Activated T-helper 2 cell treated with anti-CD3 and anti-CD28 coated beads, Interferon-gamma antibody, Interleukin-2, Interleukin-4, amounts not matched to agents 10 μg/mL and 5 μg/mL and 100 μg/mL, durations not matched to agents 14 hours and 24 hours and 36 hours (primary cell): ENCODE data around the gene GNB2. TPM values are rescaled to one million over a fixed set of nuclear protein-coding genes. Genes with fewer than 3 reads are reported as not detected.

Experiments
- DNase-seq: peaks from one replicate; pipeline ENCODE4 v3.0.0; 2021; ENCODE audit warnings: low spot score
- H3K27ac Mint-ChIP-seq: one replicate; pipeline ENCODE4 v1.8.0; 2021; ENCODE audit warnings: mixed read lengths
- H3K27me3 Mint-ChIP-seq: one replicate; pipeline ENCODE4 v1.8.0; 2021; ENCODE audit warnings: low read depth, mixed read lengths
- H3K36me3 Mint-ChIP-seq: one replicate; pipeline ENCODE4 v1.8.0; 2021; ENCODE audit warnings: low read depth, mixed read lengths
- H3K4me1 Mint-ChIP-seq: one replicate; pipeline ENCODE4 v1.8.0; 2021; ENCODE audit warnings: low read depth, mixed read lengths
- H3K4me3 Mint-ChIP-seq: one replicate; pipeline ENCODE4 v1.8.0; 2021; ENCODE audit warnings: low read depth, mild to moderate bottlenecking, moderate library complexity, mixed read lengths
- H3K9me3 Mint-ChIP-seq: one replicate; pipeline ENCODE4 v1.8.0; 2021; ENCODE audit warnings: mixed read lengths
- intact Hi-C: fragments of 100-400 bp; cut with micrococcal nuclease; formaldehyde crosslinking; loops from one replicate; pipeline ENCODE4 v1.15.1; 2023
- total RNA-seq: library from RNA; stranded (reverse); gene quantifications from 2 replicates; pipeline ENCODE4 v1.2.3, GENCODE V29; 2022

Gene GNB2
- 221 and 224 TPM in 2 replicates for total RNA-seq

DNA sequence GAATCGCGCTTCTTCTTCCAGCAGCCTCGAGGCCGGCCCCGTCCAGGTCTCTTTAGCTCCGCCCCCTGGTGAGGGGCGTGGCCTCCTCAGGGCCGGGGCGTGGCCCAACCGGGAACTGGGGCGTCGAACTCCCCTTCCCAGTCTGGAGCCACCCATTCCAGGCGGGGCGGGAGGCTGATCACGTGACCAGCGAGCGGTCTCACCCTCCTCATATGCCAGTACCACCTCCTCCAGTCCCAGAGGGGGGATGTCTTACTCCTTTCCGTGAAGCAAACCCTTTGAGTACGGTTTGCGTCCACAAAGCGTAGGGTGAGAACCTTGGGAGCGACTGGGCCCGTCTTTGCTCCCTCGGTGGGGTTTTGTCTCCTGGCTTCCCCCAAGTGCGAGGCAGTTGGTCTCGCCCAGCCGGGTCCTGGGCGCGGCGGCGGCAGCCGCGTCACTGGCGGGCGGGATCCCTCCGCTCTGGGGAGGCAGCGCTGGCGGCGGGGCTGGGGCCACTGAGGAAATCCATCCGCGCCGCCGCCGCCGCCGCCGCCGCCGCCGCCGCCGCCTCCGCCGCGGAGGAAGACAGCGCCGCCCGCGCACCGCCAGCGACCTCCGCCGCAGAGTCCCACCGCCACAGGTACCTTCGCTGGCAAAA, at the start of gene GNB2:
TSS of gene GNB2 (plus strand) at position 439 of the 640 bp plus-strand sequence. CDS start 2,526 bp downstream, outside the sequence.
- peak within 1 kb of the TSS; percentile 95 for H3K27ac Mint-ChIP-seq
- intact Hi-C loops, result loop anchor here (1.0 to 10.0 kb wide), 9 partner anchors 17 to 244 kb away; partner anchors contain the start of genes ACTL6B, GIGYF1, MEPCE and MOSPD3
- peaks cover 6% of the 10 kb centered on the region for H3K4me1 Mint-ChIP-seq
- H3K36me3 Mint-ChIP-seq, result peaks cover 13% of the 10 kb centered on the region
- no peaks in the 10 kb centered on the region for H3K9me3 Mint-ChIP-seq
- DNase-seq, result peak; percentile 99
- H3K4me3 Mint-ChIP-seq, result peak within 1 kb of the TSS; percentile 94
- peaks cover 12% of the 10 kb centered on the region for H3K27me3 Mint-ChIP-seq

- no peaks in the 10 kb centered on the region for H3K27me3 Mint-ChIP-seq
- peaks cover 26% of the 10 kb centered on the region for H3K4me1 Mint-ChIP-seq
- peaks cover under 1% of the 10 kb centered on the region for H3K36me3 Mint-ChIP-seq
- peak; percentile 23 for DNase-seq
- intact Hi-C loops, result no loop called here
- H3K27ac Mint-ChIP-seq, result no peak overlapping the region
- H3K9me3 Mint-ChIP-seq, result no peaks in the 10 kb centered on the region
- peak overlapping the region; percentile 1 for H3K4me3 Mint-ChIP-seq
Measured at GRCh38 chr7:100623951-100624824, 49.4 kb upstream of the GNB2 start.

- intact Hi-C loops, result loop anchor here (1.0 to 2.0 kb wide), 3 partner anchors 13 to 40 kb away; partner anchors contain the start of genes FBXO24, LRCH4 and MOSPD3
- H3K9me3 Mint-ChIP-seq, result no peaks in the 10 kb centered on the region
- no peaks in the 10 kb centered on the region for H3K27me3 Mint-ChIP-seq
- no peak overlapping the region for H3K27ac Mint-ChIP-seq
- DNase-seq, result no peak
- H3K4me3 Mint-ChIP-seq, result peak overlapping the region; percentile 74
- peaks cover 3% of the 10 kb centered on the region for H3K36me3 Mint-ChIP-seq
- H3K4me1 Mint-ChIP-seq, result peaks cover 38% of the 10 kb centered on the region
Measured at GRCh38 chr7:100626055-100626454, 47.5 kb upstream of the GNB2 start.

DNA sequence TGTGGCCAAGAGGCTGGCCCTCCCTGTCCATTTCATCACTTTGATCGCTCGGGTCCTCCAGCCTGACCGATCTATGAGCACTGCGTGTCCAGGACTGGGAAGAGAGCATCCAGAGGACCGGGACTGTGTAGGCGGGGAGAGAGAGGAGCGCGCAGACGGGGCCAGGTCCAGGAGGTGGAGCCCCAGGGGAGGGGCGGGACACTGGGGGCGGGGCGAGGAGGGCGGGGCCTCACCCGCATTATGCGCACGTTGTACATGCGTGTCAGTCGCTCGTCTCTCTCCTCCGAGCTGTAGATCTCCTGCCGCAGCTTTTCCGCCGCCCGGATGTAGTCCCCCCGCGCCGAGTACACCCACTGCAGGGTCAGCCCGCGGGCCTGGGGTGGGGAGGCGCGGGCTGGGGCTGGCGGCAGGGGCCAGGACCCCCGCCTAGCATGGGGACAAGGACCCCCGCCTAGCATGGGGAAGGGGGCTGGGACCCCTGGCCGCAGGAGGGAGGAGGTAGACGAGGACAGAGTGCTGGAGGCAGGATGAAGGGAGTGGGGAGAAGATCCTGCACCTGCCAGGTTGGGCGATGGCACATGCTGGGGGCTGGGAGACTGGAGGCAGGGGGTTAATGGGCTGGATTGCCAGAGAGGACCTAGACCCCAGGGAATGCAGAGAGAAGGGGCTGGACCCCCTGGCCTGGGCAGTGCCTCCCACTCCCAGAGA, 46.9 kb upstream of the GNB2 start:
- peak; percentile 83 for DNase-seq
- Mint-ChIP-seq H3K4me1 (peaks cover 35% of the 10 kb centered on the region), H3K27me3 (no peaks in the 10 kb centered on the region), H3K9me3 (no peaks in the 10 kb centered on the region), H3K36me3 (peaks cover 3% of the 10 kb centered on the region), H3K4me3 (peak overlapping the region; percentile 74), H3K27ac (peak overlapping the region; percentile 42)
- intact Hi-C loops, result loop anchor here (1.0 to 2.0 kb wide), 3 partner anchors 14 to 40 kb away; partner anchors contain the start of genes FBXO24, LRCH4 and MOSPD3

DNA sequence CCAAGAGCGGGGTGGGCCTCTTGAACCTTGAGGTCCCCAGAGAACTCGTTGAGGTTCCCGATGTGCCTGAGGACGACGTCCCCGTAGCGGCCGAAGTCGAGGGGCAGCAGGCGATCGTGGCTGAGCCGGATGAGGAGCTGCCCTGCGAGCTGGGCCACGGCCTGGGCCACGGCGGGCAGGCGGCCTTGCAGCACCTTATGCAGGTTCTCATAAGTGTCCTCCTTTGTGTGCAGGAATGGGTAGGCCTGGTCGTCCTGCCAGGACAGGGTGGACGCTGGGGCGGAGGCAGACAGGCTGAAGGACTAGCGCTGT, 46.3 kb upstream of the GNB2 start:
- no peak for DNase-seq

GRCh38 chr7:100629117-100629716, 44.3 kb upstream of the GNB2 start:
- H3K4me3 Mint-ChIP-seq, result no peak overlapping the region
- H3K9me3 Mint-ChIP-seq, result no peaks in the 10 kb centered on the region
- peaks cover 10% of the 10 kb centered on the region for H3K36me3 Mint-ChIP-seq
- peak overlapping the region; percentile 22 for H3K27ac Mint-ChIP-seq
- DNase-seq, result no peak
- intact Hi-C loops, result no loop called here
- H3K27me3 Mint-ChIP-seq, result no peaks in the 10 kb centered on the region
- H3K4me1 Mint-ChIP-seq, result peaks cover 39% of the 10 kb centered on the region

More for the DNA sequence above, 46.3 kb upstream of the GNB2 start:
- Mint-ChIP-seq H3K36me3 (peaks cover 3% of the 10 kb centered on the region), H3K9me3 (no peaks in the 10 kb centered on the region), H3K27ac (peak overlapping the region; percentile 42), H3K27me3 (no peaks in the 10 kb centered on the region), H3K4me3 (peak overlapping the region; percentile 74), H3K4me1 (peaks cover 36% of the 10 kb centered on the region)
- intact Hi-C loops, result loop anchor here (2.0 kb wide), 1 partner anchor 14 kb away; the partner anchor contains the start of gene MOSPD3

GRCh38 chr7:100630066-100630465, 43.5 kb upstream of the GNB2 start:
- H3K4me3 Mint-ChIP-seq, result no peak overlapping the region
- H3K36me3 Mint-ChIP-seq, result peaks cover 10% of the 10 kb centered on the region
- intact Hi-C loops, result no loop called here
- H3K9me3 Mint-ChIP-seq, result no peaks in the 10 kb centered on the region
- H3K27ac Mint-ChIP-seq, result peak overlapping the region; percentile 5
- H3K27me3 Mint-ChIP-seq, result no peaks in the 10 kb centered on the region
- DNase-seq, result no peak
- peaks cover 37% of the 10 kb centered on the region for H3K4me1 Mint-ChIP-seq

- intact Hi-C loops, result loop anchor here (1.0 kb wide), 2 partner anchors 40 to 73 kb away; partner anchors contain the start of genes GNB2 and POP7
- Mint-ChIP-seq H3K36me3 (peaks cover 10% of the 10 kb centered on the region), H3K27ac (peak overlapping the region; percentile 95), H3K9me3 (no peaks in the 10 kb centered on the region), H3K27me3 (no peaks in the 10 kb centered on the region), H3K4me3 (peak overlapping the region; percentile 89), H3K4me1 (peaks cover 28% of the 10 kb centered on the region)
- peak; percentile 61 for DNase-seq
Measured at GRCh38 chr7:100632951-100633717, 40.4 kb upstream of the GNB2 start.

DNA sequence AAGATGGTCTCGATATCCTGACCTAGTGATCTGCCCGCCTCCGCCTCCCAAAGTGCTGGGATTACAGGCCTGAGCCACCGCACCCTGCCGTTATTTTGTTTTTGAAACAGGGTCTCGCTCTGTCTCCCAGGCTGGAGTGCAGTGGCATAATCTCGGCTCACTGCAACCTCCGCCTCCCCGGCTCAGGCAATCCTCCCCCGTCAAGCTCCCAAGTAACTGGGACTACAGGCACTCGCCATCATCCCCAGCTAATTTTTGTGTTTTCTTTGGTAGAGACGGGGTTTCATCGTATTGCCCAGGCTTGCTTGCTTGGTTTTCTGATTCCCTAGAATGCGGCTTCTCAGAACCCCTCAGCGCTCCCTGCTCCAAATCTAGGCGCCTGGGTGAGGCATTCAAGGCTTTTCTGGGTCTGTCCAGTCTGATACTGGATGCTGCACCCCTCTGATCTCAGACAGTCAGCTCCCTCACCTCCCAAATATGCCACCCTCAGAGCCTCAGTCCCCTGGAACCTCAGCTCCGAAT, 33.5 kb upstream of the GNB2 start:
- no peak for DNase-seq
- H3K9me3 Mint-ChIP-seq, result no peaks in the 10 kb centered on the region
- peaks cover under 1% of the 10 kb centered on the region for H3K27me3 Mint-ChIP-seq
- no peak overlapping the region for H3K27ac Mint-ChIP-seq
- H3K4me1 Mint-ChIP-seq, result peaks cover 1% of the 10 kb centered on the region
- intact Hi-C loops, result no loop called here
- H3K4me3 Mint-ChIP-seq, result no peak overlapping the region
- H3K36me3 Mint-ChIP-seq, result no peaks in the 10 kb centered on the region

- intact Hi-C loops, result no loop called here
- Mint-ChIP-seq H3K36me3 (no peaks in the 10 kb centered on the region), H3K4me1 (peaks cover 1% of the 10 kb centered on the region), H3K27me3 (peaks cover 3% of the 10 kb centered on the region), H3K27ac (no peak overlapping the region), H3K4me3 (no peak overlapping the region), H3K9me3 (no peaks in the 10 kb centered on the region)
- no peak for DNase-seq
Measured at GRCh38 chr7:100640517-100641440, 32.8 kb upstream of the GNB2 start.

DNA sequence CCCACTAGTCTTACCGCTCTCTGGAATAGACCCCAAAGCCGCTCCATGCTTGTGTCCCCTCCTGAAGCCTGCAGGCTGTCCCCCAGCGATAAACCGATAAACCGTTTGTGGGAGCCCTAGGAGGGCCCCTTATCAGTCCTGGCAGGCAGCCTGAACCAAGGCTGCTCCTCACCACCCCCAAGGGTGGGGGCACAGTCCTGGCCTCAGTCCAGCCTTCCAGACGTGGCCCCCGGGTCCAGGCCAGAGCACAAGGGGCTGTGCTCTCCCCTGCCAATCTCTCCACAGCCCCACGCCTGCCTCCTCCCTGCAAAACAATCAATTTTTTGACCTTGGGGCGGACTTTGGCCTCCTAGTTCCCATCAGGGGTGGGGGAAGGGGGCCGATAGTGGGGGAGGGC, 32.1 kb upstream of the GNB2 start, which contains the start of gene TFR2:
TSS of gene TFR2 (minus strand) at position 90 of the 397 bp plus-strand sequence. CDS start at position 47, 43 bp downstream.
- intact Hi-C loops, result no loop called here
- no peak within 1 kb of the TSS for H3K27ac Mint-ChIP-seq
- no peak within 1 kb of the TSS for H3K4me3 Mint-ChIP-seq
- H3K9me3 Mint-ChIP-seq, result no peaks in the 10 kb centered on the region
- H3K27me3 Mint-ChIP-seq, result peaks cover 3% of the 10 kb centered on the region
- no peaks in the 10 kb centered on the region for H3K36me3 Mint-ChIP-seq
- peaks cover 1% of the 10 kb centered on the region for H3K4me1 Mint-ChIP-seq
- no peak for DNase-seq
